K562 (cell line): ENCODE data around the gene BEST2. TPM values are rescaled to one million over a fixed set of nuclear protein-coding genes. Genes with fewer than 3 reads are reported as not detected.
"Not testable (repeated sequence)": the region's sequence is repeated elsewhere in the genome, so short reads cannot be mapped to it uniquely, and the experiment has no call there.

Experiments used
- ATAC-seq: fragments of 200-7000 bp; cut with Tn5 transposase; 3 replicates; pipeline ENCODE4 v1.9.1; 2020; ENCODE audit warnings: moderate library complexity
- BruUV-seq: library from RNA; stranded (reverse); fragments of 400-500 nt; replicated peaks from 2 replicates; lab custom pipeline; 2021; lab: Mats Ljungman, UMichigan
- CTCF ChIA-PET: fragments of 300-600 bp; formaldehyde crosslinking; extraction: SDS; loops from one replicate; lab custom pipeline; 2021; ENCODE audit warnings: low intra/inter-chr PET ratio; lab: Yijun Ruan, JAX
- POLR2A ChIA-PET: fragments of 300-600, 350-650 bp; sonication (Branson Sonifier 250); formaldehyde crosslinking; extraction: SDS; loops from one replicate; lab custom pipeline; 2021; ENCODE audit warnings: antibody characterized with exemption, inconsistent platforms; lab: Yijun Ruan, JAX
- DNase-seq, 4 experiments: peaks; one replicate each; pipeline versions ENCODE4 v3.0.0 to v3.0.0-alpha.2; 2011 to 2018; ENCODE audit warnings: low spot score in 3 of 4, mixed read lengths in 3 of 4; ENCODE audit errors: extremely low read depth in 1 of 4
- FAIRE-seq: peaks from 2 replicates; lab custom pipeline; 2011; peaks lifted over from hg19 to GRCh38; lab: Jason Lieb, UNC
- H2AFZ ChIP-seq: 2 replicates; pipeline ENCODE4 v1.6.0; 2011; ENCODE audit warnings: low read depth, low read length, control low read depth, inconsistent platforms
- H3K27ac ChIP-seq: fragments of 200-600 bp; 3 replicates; pipeline ENCODE4 v1.8.0; 2011; ENCODE audit warnings: low read depth, mild to moderate bottlenecking, control low read depth, inconsistent platforms, low read length, moderate library complexity, mixed read lengths; ENCODE audit errors: extremely low read depth
- H3K27me3 ChIP-seq, 2 experiments: fragments of 300-600 bp in 1 of 2; 2 replicates in 1 of 2; 3 replicates in 1 of 2; pipeline versions ENCODE4 v1.6.0 to v1.8.0; 2011; ENCODE audit warnings: inconsistent platforms in 2 of 2, low read length in 2 of 2, mild to moderate bottlenecking in 1 of 2, mixed read lengths in 1 of 2, moderate library complexity in 1 of 2; ENCODE audit not compliant: control insufficient read depth in 2 of 2, insufficient read depth in 2 of 2
- H3K36me3 ChIP-seq: fragments of 300-600 bp; 3 replicates; pipeline ENCODE4 v1.8.0; 2011; ENCODE audit warnings: mild to moderate bottlenecking, low read length, inconsistent platforms; ENCODE audit not compliant: control insufficient read depth, insufficient read depth
- H3K4me1 ChIP-seq, 2 experiments: fragments of 200-600 bp in 1 of 2; replicated peaks in 1 of 2; 2 replicates in 1 of 2; 3 replicates in 1 of 2; pipeline versions ENCODE4 v1.5.1 to v1.8.0; 2011; ENCODE audit warnings: inconsistent platforms in 2 of 2, low read length in 2 of 2, mild to moderate bottlenecking in 1 of 2, mixed read lengths in 1 of 2, moderate library complexity in 1 of 2; ENCODE audit not compliant: control insufficient read depth in 2 of 2, insufficient read depth in 2 of 2
- H3K4me2 ChIP-seq: 2 replicates; pipeline ENCODE4 v1.6.1; 2011; ENCODE audit warnings: low read length, control low read depth, inconsistent platforms, mixed read lengths; ENCODE audit not compliant: insufficient read depth
- H3K4me3 ChIP-seq: fragments of 200-600 bp; sonication (generic), shearing (Covaris generic); 2 replicates; pipeline ENCODE4 v1.5.1; 2016; ENCODE audit warnings: control low read depth, inconsistent platforms
- H3K79me2 ChIP-seq: fragments of 200-600 bp; 3 replicates; pipeline ENCODE4 v1.8.0; 2011; ENCODE audit warnings: low read length, inconsistent platforms; ENCODE audit not compliant: control insufficient read depth, insufficient read depth
- H3K9ac ChIP-seq, 2 experiments: 2 replicates each; pipeline versions ENCODE4 v1.6.0 to v1.6.1; 2011; ENCODE audit warnings: low read depth in 2 of 2, low read length in 2 of 2, control low read depth in 1 of 2, inconsistent platforms in 1 of 2, mild to moderate bottlenecking in 1 of 2, mixed read lengths in 1 of 2; ENCODE audit not compliant: insufficient read depth in 1 of 2
- H3K9me1 ChIP-seq: one replicate; pipeline ENCODE4 v1.6.0; 2011; ENCODE audit warnings: inconsistent platforms, mild to moderate bottlenecking, low read length, moderate library complexity; ENCODE audit not compliant: control insufficient read depth, insufficient read depth
- H3K9me3 ChIP-seq: replicated peaks from 2 replicates; pipeline ENCODE4 v1.5.1; 2011; ENCODE audit warnings: low read depth, low read length, inconsistent platforms; ENCODE audit not compliant: control insufficient read depth, insufficient read depth
- H4K20me1 ChIP-seq: replicated peaks from 2 replicates; pipeline ENCODE4 v1.6.1; 2011; ENCODE audit warnings: low read length, inconsistent platforms, mixed read lengths; ENCODE audit not compliant: control insufficient read depth, insufficient read depth
- DACH1 ChIP-seq: fragments of 450-650 bp; IDR thresholded peaks from 2 replicates; pipeline ENCODE4 v1.6.1; 2018; ENCODE audit not compliant: partially characterized antibody
- ETV1 ChIP-seq: fragments of 450-650 bp; conservative IDR thresholded peaks from 2 replicates; pipeline ENCODE4 v1.6.1; 2016; ENCODE audit warnings: missing genetic modification characterization, control low read depth, low read depth, missing compliant biosample characterization
- GABPA ChIP-seq: fragments of 200-800 bp; sonication (Bioruptor generic); conservative IDR thresholded peaks from 2 replicates; pipeline ENCODE4 v1.6.1; 2016; ENCODE audit warnings: low read depth, missing genetic modification characterization, missing compliant biosample characterization
- HDAC1 ChIP-seq, 2 experiments: fragments of 450-650 bp; IDR thresholded peaks; 2 replicates each; pipeline ENCODE4 v1.6.1; 2016 to 2017; ENCODE audit warnings: inconsistent platforms in 1 of 2, mild to moderate bottlenecking in 1 of 2, moderate library complexity in 1 of 2
- KDM1A ChIP-seq, 2 experiments: fragments of 450-650 bp; IDR thresholded peaks; 2 replicates each; pipeline ENCODE4 v1.6.1; 2016; ENCODE audit warnings: mild to moderate bottlenecking in 2 of 2
- L3MBTL2 ChIP-seq: fragments of 450-650 bp; IDR thresholded peaks from 2 replicates; pipeline ENCODE4 v1.6.1; 2016; ENCODE audit warnings: mild to moderate bottlenecking, moderate library complexity
- NFE2 ChIP-seq: IDR thresholded peaks from 2 replicates; pipeline ENCODE4 v1.6.1; 2014; ENCODE audit warnings: antibody characterized with exemption, low read depth
- NR1H2 ChIP-seq: sonication (generic); formaldehyde crosslinking; IDR thresholded peaks from 2 replicates; pipeline ENCODE4 v1.4.0; 2020; ENCODE audit warnings: mild to moderate bottlenecking, missing genetic modification reagents
- RCOR1 ChIP-seq, 2 experiments: IDR thresholded peaks; 2 replicates each; pipeline ENCODE4 v1.6.1; 2012; ENCODE audit warnings: low read depth in 2 of 2, low read length in 2 of 2, borderline replicate concordance in 1 of 2, improper control_type of control experiment in 1 of 2
- RNF219 ChIP-seq: fragments of 250-450 bp; sonication (Bioruptor Pico); IDR thresholded peaks from 2 replicates; pipeline ENCODE4 v1.5.0; 2022; ENCODE audit warnings: mild to moderate bottlenecking
- SLC30A9 ChIP-seq: fragments of 250-450 bp; sonication (Bioruptor Pico); IDR thresholded peaks from 2 replicates; pipeline ENCODE4 v1.8.0; 2022; ENCODE audit warnings: mild to moderate bottlenecking, moderate library complexity
- TFE3 ChIP-seq: fragments of 450-650 bp; formaldehyde crosslinking; IDR thresholded peaks from 2 replicates; pipeline ENCODE4 v1.4.0; 2020; ENCODE audit warnings: mild to moderate bottlenecking, mixed read lengths
- ZKSCAN8 ChIP-seq: fragments of 200-800 bp; sonication (Bioruptor generic); IDR thresholded peaks from 2 replicates; pipeline ENCODE4 v1.6.1; 2016; ENCODE audit warnings: missing genetic modification characterization, missing compliant biosample characterization
- ZNF121 ChIP-seq: sonication (generic); formaldehyde crosslinking; conservative IDR thresholded peaks from 2 replicates; pipeline ENCODE4 v1.8.0; 2022; ENCODE audit warnings: missing genetic modification reagents
- WGBS: fragments of 100-300 bp; shearing (Covaris generic); methylation state at CpG from one replicate; pipeline ENCODE4 v1.1.6; 2016; ENCODE audit warnings: low coverage, mixed read lengths; ENCODE audit not compliant: insufficient coverage; ENCODE audit errors: missing lambda C conversion rate; 5-methylcytosine and 5-hydroxymethylcytosine counted together
- in situ Hi-C: fragments of 300-500 bp; cut with MboI; formaldehyde crosslinking; loops from 4 replicates; pipeline ENCODE4 v1.15.0; 2018; ENCODE audit warnings: inconsistent platforms, mixed read lengths
- intact Hi-C: fragments of 100-400 bp; cut with micrococcal nuclease; formaldehyde crosslinking; loops from 2 replicates; pipeline ENCODE4 v1.14.2; 2022
- polyA plus RNA-seq, 8 experiments: library from polyadenylated mRNA; depleted of rRNA in 4 of 8; stranded (reverse) in 5 of 8; unstranded in 3 of 8; fragments of >200 nt; fragmentation: Nextera tagmentation in 2 of 8; fragmentation: Illumina TruSeq in 1 of 8; extraction: Ambion mirVana in 2 of 8; extraction: Trizol in 1 of 8; gene quantifications; 2 replicates each; pipeline versions ENCODE4 v1.2.1 to v1.2.3, GENCODE V29; 2011 to 2014; ENCODE audit warnings: inconsistent platforms in 1 of 8, missing spikeins in 1 of 8
- total RNA-seq, 7 experiments: library from RNA; depleted of rRNA in 6 of 7; stranded (reverse); fragments of >200 nt in 6 of 7; fragmentation: Illumina TruSeq in 2 of 7; extraction: Trizol in 2 of 7; gene quantifications; 2 replicates each; pipeline versions ENCODE4 v1.2.1 to v1.2.3, GENCODE V29; 2011 to 2021; ENCODE audit warnings: low replicate concordance in 1 of 7

The BEST2 gene
- total and polyA plus RNA-seq, 9 of the 15 experiments (the other 6 are each of a cell fraction or from before 2014, with no cell fraction given) = not detected

GRCh38 chr19:12723641-12724426 is 27.8 kb upstream of the BEST2 start, which contains the start of gene TNPO2 (continued):
- TF ChIP-seq RNF219 (no peak), SLC30A9 (CRISPR knock-in tag) (no peak), NFE2 (0 out of 2 replicates have a peak, but pooled peaks have one; percentile 3), NR1H2 (peak; percentile 7)

- Histone ChIP-seq H3K4me1 (peaks cover 5 to 29% of the 10 kb centered on the region in 2 experiments; a peak in 3 of 5 replicates), H3K79me2 (peaks cover 42% of the 10 kb centered on the region), H4K20me1 (peaks cover 11% of the 10 kb centered on the region; the same call in 1 of the 2 replicates), H3K36me3 (peaks cover 32% of the 10 kb centered on the region)
- CTCF ChIA-PET, FAIRE-seq, H3K4me2 ChIP-seq, H3K9me3 ChIP-seq, in situ Hi-C loops, ATAC-seq, intact Hi-C loops, POLR2A ChIA-PET, H2AFZ ChIP-seq, H3K9ac ChIP-seq, H3K27me3 ChIP-seq, H3K4me3 ChIP-seq, H3K9me1 ChIP-seq, BruUV-seq, H3K27ac ChIP-seq: not testable (repeated sequence)
- WGBS = 62% methylated on average over 10 of the region's 10 CpGs
- TF ChIP-seq DACH1 (peak; percentile 8), KDM1A (IDR thresholded peaks at IDR 0.05) (peak; percentile 85 to 91), L3MBTL2 (peak; percentile 35; the same call in 1 of the 2 replicates), HDAC1 (IDR thresholded peaks at IDR 0.05) (peak in 1 of 2 experiments; percentile 48; a peak in 1 of 4 replicates), ZKSCAN8 (CRISPR knock-in tag) (peak; percentile 35; the same call in 1 of the 2 replicates), ETV1 (tag) (peak; percentile 73), RCOR1 (IDR thresholded peaks at IDR 0.05; ENCODE audit: borderline replicate concordance in 1 of 2, low read depth in 2 of 2, low read length in 2 of 2) (peak in 1 of 2 experiments; percentile 85; a peak in 2 of 4 replicates), GABPA (tag) (peak; percentile 63), ZNF121 (CRISPR knock-in tag) (peak; percentile 30; the same call in 1 of the 2 replicates), TFE3 (CRISPR knock-in tag) (peak; percentile 52)
- DNase-seq = peak in 1 of 4 experiments; percentile 30
These were observed 26.0 kb upstream of the BEST2 start for GRCh38 chr19:12725612-12726011.
